Tibial artery (tissue), 4 donors: ENCODE measurements around the gene EIF3B.

Experiments
- DNase-seq, 2 donors: peaks; one replicate each; pipeline ENCODE4 v3.0.0-alpha.2; 2019
- H3K27ac ChIP-seq, 2 donors: fragments of 200-600 bp; sonication (generic) in 1 of 2; 1 replicate in 1 of 2; 2 replicates in 1 of 2; pipeline ENCODE4 v1.5.1; 2018 to 2019; ENCODE audit warnings: mild to moderate bottlenecking in 1 of 2
- H3K27me3 ChIP-seq, 2 donors: fragments of 200-600 bp; sonication (generic) in 1 of 2; one replicate each; pipeline versions ENCODE4 v1.5.1 to v1.6.0; 2016 to 2019
- H3K36me3 ChIP-seq, 3 donors: fragments of 200-600 bp; sonication (generic) in 2 of 3; one replicate each; pipeline ENCODE4 v1.5.1; 2016 to 2019; ENCODE audit warnings: mild to moderate bottlenecking in 2 of 3
- H3K4me1 ChIP-seq, 4 donors: fragments of 200-600 bp; sonication (generic) in 2 of 4; 1 replicate in 3 of 4; 2 replicates in 1 of 4; pipeline ENCODE4 v1.5.1; 2016 to 2019
- H3K4me3 ChIP-seq, 2 donors: fragments of 200-600 bp; sonication (generic) in 1 of 2; 1 replicate in 1 of 2; 2 replicates in 1 of 2; pipeline ENCODE4 v1.5.1; 2018 to 2019; ENCODE audit warnings: mild to moderate bottlenecking in 2 of 2
- H3K9me3 ChIP-seq, 3 donors: fragments of 200-600 bp; sonication (generic) in 1 of 3; one replicate each; pipeline ENCODE4 v1.5.1; 2016 to 2019
- intact Hi-C: fragments of 100-400 bp; cut with DNase I; formaldehyde crosslinking; loops from one replicate; pipeline ENCODE4 v1.15.0; 2023; ENCODE audit warnings: low total_unique reads
- TF ChIP-seq, protein P1 (sequence below), 2 experiments: fragments of 200-600 bp in 1 of 2; fragments of 450-650 bp in 1 of 2; IDR thresholded peaks; one replicate each; pipeline ENCODE4 v1.5.1; 2017 to 2019; ENCODE audit warnings: antibody characterized with exemption in 2 of 2, mild to moderate bottlenecking in 1 of 2, moderate library complexity in 1 of 2

EIF3B gene

DNA sequence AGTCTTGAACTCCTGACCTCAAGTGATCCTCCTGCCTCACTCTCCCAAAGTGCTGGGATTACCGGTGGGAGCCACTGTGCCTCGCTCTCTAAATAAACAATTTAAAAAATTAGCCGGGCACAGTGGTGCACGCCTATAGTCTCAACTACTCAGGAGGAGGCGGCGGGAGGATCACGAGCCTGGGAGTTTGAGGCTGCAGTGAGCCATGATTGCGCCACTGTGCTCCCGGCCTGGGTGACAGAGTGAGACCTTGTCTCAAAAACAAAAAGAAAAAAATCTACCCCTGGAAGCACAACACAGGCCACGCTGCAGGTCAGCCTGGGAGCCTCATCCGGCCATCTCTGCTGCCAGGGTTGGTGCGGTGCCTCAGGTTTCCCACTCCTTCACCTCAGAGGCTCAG is 3.8 kb upstream of the EIF3B start:
- H3K27ac ChIP-seq: no peak overlapping the region
- no peak overlapping the region for H3K4me3 ChIP-seq
- no peaks in the 10 kb centered on the region for H3K27me3 ChIP-seq
- no peaks in the 10 kb centered on the region for H3K36me3 ChIP-seq
- TF ChIP-seq, protein P1, sequence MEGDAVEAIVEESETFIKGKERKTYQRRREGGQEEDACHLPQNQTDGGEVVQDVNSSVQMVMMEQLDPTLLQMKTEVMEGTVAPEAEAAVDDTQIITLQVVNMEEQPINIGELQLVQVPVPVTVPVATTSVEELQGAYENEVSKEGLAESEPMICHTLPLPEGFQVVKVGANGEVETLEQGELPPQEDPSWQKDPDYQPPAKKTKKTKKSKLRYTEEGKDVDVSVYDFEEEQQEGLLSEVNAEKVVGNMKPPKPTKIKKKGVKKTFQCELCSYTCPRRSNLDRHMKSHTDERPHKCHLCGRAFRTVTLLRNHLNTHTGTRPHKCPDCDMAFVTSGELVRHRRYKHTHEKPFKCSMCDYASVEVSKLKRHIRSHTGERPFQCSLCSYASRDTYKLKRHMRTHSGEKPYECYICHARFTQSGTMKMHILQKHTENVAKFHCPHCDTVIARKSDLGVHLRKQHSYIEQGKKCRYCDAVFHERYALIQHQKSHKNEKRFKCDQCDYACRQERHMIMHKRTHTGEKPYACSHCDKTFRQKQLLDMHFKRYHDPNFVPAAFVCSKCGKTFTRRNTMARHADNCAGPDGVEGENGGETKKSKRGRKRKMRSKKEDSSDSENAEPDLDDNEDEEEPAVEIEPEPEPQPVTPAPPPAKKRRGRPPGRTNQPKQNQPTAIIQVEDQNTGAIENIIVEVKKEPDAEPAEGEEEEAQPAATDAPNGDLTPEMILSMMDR (IDR thresholded peaks at IDR 0.05): no peak
- H3K9me3 ChIP-seq: no peaks in the 10 kb centered on the region
- H3K4me1 ChIP-seq: peaks cover 0 to 17% (median 9%) of the 10 kb centered on the region in 4 donors
- intact Hi-C loops: loop anchor here (5.0 kb wide), 2 partner anchors 39 to 109 kb away; partner anchors contain the start of genes MRM2, NUDT1 and SNX8
- no peak for DNase-seq

DNA sequence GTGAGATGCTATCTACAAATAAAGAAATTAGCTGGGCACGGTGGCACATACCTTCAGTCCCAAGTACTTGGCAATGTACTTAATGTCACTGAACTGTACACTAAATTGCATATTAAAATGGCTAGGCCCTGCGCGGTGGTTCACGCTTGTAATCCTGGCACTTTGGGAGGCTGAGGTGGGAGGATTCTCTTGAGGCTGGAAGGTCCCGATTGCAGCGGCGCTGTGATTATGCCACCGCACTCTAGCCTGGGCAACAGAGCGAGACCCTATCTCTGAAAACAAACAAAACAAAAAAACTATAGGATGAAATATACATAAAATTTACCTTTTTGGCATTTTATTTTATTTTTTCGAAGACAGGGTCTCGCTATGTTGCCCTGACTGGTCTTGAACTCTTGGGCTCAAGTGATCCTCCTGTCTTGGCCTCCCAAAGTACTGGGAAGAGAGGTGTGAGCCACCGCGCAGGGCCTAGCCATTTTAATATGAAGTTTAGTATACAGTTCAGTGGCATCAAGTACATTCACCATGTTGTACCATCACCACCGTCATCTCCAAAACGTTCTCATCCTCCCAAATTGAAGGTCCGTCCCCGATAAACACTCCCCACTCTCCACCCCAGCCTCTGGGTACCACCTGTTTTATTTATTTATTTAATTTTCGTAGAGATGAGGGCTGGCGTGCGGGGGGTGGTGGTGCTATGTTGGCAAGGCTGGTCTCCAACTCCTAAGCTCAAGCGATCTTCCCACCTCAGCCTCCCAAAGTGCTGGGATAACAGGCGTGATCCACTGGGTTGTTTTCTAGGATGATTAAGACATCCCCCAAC is 1.3 kb upstream of the EIF3B start:
- Histone ChIP-seq H3K27me3 (no peaks in the 10 kb centered on the region), H3K27ac (peak overlapping the region; percentile 93 to 99), H3K36me3 (peaks cover 0 to 2% (median 0%) of the 10 kb centered on the region in 3 donors), H3K4me1 (peaks cover 0 to 38% (median 30%) of the 10 kb centered on the region in 4 donors), H3K4me3 (peak overlapping the region; percentile 94 to 99), H3K9me3 (no peaks in the 10 kb centered on the region)
- DNase-seq: no peak
- TF ChIP-seq, protein P1 (IDR thresholded peaks at IDR 0.05): no peak
- intact Hi-C loops: loop anchor here (5.0 kb wide), 2 partner anchors 41 to 111 kb away; partner anchors contain the start of genes MRM2, NUDT1 and SNX8

DNA sequence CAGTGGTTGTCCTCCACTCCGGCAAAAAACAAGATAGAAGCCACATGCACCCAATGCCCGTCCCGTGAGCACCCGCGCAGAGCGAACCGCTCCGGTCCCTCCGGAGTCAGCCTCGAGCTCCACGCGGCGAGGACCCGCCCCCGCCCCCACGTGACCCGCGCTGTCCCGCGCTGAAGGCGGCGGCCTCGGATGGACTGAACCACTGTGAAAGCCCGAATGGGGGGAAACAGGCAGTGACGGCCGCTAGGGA is 766 bp upstream of the EIF3B start:
- TF ChIP-seq, protein P1 (IDR thresholded peaks at IDR 0.05): no peak
- no peaks in the 10 kb centered on the region for H3K27me3 ChIP-seq
- H3K9me3 ChIP-seq: no peaks in the 10 kb centered on the region
- peaks cover 0 to 43% (median 33%) of the 10 kb centered on the region in 4 donors for H3K4me1 ChIP-seq
- peaks cover 0 to 7% (median 0%) of the 10 kb centered on the region in 3 donors for H3K36me3 ChIP-seq
- H3K27ac ChIP-seq: peak overlapping the region; percentile 93 to 99
- H3K4me3 ChIP-seq: peak overlapping the region; percentile 94 to 99
- DNase-seq: peak; percentile 84 to 95
- intact Hi-C loops: loop anchor here (5.0 kb wide), 2 partner anchors 42 to 112 kb away; partner anchors contain the start of genes MRM2, NUDT1 and SNX8

DNA sequence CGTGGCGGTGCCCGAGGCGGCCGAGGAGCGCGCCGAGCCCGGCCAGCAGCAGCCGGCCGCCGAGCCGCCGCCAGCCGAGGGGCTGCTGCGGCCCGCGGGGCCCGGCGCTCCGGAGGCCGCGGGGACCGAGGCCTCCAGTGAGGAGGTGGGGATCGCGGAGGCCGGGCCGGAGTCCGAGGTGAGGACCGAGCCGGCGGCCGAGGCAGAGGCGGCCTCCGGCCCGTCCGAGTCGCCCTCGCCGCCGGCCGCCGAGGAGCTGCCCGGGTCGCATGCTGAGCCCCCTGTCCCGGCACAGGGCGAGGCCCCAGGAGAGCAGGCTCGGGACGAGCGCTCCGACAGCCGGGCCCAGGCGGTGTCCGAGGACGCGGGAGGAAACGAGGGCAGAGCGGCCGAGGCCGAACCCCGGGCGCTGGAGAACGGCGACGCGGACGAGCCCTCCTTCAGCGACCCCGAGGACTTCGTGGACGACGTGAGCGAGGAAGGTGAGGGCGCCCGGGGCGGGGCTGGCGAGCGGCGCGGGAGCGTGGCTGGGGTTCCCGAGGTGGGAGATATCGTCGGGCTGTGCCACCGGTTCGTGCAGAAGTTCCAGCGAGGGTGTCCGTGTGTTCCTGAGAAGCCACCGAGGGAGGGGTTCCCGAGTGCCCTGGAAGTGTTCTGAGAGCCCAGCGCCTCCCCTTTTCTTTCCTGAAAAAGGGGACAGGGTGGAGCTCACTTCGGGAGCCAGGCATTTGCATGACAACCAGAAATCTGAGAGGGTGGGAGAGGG is 495 bp downstream of the EIF3B start:
- Histone ChIP-seq H3K36me3 (peaks cover 0 to 9% (median 0%) of the 10 kb centered on the region in 3 donors), H3K4me1 (peaks cover 0 to 51% (median 36%) of the 10 kb centered on the region in 4 donors)
- intact Hi-C loops: loop anchor here (5.0 kb wide), 2 partner anchors 43 to 113 kb away; partner anchors contain the start of genes MRM2, NUDT1 and SNX8

DNA sequence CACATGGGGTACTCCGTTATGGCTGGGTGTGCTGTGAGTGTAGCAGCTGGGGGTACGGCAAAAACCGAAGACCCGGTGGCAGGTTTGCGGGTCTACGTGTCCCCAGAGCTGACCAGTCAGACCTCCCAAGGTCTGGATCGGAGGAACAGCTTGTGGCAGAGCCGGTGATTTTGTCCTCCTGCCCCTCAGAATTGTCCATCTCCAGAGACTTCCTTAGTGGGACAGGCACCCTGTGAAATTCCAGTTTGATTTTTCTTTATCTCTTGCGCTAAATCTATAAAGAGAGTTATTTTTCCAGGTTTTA is 1.0 kb downstream of the EIF3B start:
- Histone ChIP-seq H3K36me3 (peaks cover 0 to 11% (median 0%) of the 10 kb centered on the region in 3 donors), H3K27ac (peak overlapping the region; percentile 93 to 99), H3K4me3 (peak overlapping the region; percentile 94 to 99), H3K9me3 (no peaks in the 10 kb centered on the region), H3K27me3 (no peaks in the 10 kb centered on the region), H3K4me1 (peaks cover 0 to 51% (median 37%) of the 10 kb centered on the region in 4 donors)
- DNase-seq: no peak
- intact Hi-C loops: no loop called here
- TF ChIP-seq, protein P1 (IDR thresholded peaks at IDR 0.05): no peak

More for the DNA sequence above, 495 bp downstream of the EIF3B start:
- H3K4me3 ChIP-seq: peak overlapping the region; percentile 94 to 99
- no peak for DNase-seq
- TF ChIP-seq, protein P1 (IDR thresholded peaks at IDR 0.05): no peak
- H3K9me3 ChIP-seq: no peaks in the 10 kb centered on the region
- H3K27me3 ChIP-seq: no peaks in the 10 kb centered on the region
- peak overlapping the region; percentile 93 to 99 for H3K27ac ChIP-seq
